HG03469 (cell line): ENCODE results near the gene RPS8.
"Not testable (repeated sequence)": the region's sequence is repeated elsewhere in the genome, so short reads cannot be mapped to it uniquely, and the experiment has no call there.

ENCODE experiments used
- ATAC-seq: cut with Tn5 transposase; IDR thresholded peaks from one replicate; pipeline ENCODE4 v1.9.1; 2021; ENCODE audit warnings: mild to moderate bottlenecking, moderate library complexity, moderate number of reproducible peaks; ENCODE audit not compliant: unreplicated experiment

Gene RPS8

DNA sequence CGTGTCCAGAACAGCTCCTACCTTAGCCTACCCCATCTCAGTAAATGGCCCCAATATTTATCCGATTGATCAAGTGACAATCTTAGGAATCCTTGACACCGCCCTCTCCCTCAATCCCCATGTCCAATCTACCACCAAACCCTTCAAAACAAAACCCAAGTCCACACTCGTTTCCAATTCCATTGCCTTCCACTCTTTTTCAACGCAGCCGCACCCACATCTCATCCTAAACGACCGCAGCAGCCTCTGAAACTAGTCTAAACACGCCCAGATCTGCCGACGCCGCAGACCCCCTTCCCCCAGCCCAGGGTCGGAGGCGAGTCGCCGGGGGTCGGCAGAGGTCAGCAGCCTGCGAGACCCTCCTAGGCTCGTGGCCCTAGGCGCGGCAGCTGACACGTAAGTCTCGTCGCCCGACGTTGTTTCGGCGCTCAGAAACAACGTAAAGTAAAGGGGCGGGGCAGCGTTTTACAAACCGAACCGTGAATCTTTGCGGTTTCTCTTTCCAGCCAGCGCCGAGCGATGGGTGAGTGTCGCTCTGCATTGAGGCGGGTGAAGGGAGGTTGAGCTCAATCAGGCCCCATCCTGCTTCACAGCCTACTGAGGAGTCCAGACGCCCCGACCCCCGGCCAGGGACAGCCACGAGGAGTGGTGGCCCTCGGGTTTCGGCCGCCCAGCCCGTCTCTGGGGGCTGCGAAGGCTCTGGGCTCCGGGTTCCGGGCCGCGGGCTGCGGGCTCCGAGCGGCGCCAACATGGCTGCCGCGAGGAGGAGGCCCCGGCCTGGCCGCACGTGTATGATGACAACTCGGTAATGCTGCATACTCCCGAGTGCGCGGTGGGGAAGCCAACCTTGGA lies at the start of gene RPS8:
RPS8 (plus strand) TSS at position 463 of the 852 bp plus-strand sequence; CDS start at position 520, 57 bp downstream.
- ATAC-seq = peak; percentile 52

- ATAC-seq = peak; percentile 38
These were observed 44.4 kb upstream of the RPS8 start, which contains the start of gene RNU5D-1 for GRCh38 chr1:44730741-44731512. Gene RNU5D-1, minus strand, starts transcription at chr1:44731170.

- no peak for ATAC-seq
These were observed 42.0 kb upstream of the RPS8 start for GRCh38 chr1:44733365-44733764.

GRCh38 chr1:44733784-44734183 lies 41.6 kb upstream of the RPS8 start:
- no peak for ATAC-seq

- no peak for ATAC-seq
These were observed 39.3 kb upstream of the RPS8 start for GRCh38 chr1:44735992-44736391.

DNA sequence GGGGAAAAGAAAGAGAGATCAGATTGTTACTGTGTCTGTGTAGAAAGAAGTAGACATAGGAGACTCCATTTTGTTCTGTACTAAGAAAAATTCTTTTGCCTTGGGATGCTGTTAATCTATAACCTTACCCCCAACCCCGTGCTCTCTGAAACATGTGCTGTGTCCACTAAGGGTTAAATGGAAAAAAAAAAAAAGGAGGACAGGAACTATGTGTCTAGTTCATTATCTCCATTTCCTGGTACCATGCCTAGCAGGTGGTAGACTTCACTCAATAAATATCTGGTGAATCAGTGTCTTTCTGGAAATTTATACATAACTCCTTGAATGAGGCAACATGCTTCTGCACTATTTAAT lies 36.4 kb upstream of the RPS8 start:
- ATAC-seq = not testable (repeated sequence)

DNA sequence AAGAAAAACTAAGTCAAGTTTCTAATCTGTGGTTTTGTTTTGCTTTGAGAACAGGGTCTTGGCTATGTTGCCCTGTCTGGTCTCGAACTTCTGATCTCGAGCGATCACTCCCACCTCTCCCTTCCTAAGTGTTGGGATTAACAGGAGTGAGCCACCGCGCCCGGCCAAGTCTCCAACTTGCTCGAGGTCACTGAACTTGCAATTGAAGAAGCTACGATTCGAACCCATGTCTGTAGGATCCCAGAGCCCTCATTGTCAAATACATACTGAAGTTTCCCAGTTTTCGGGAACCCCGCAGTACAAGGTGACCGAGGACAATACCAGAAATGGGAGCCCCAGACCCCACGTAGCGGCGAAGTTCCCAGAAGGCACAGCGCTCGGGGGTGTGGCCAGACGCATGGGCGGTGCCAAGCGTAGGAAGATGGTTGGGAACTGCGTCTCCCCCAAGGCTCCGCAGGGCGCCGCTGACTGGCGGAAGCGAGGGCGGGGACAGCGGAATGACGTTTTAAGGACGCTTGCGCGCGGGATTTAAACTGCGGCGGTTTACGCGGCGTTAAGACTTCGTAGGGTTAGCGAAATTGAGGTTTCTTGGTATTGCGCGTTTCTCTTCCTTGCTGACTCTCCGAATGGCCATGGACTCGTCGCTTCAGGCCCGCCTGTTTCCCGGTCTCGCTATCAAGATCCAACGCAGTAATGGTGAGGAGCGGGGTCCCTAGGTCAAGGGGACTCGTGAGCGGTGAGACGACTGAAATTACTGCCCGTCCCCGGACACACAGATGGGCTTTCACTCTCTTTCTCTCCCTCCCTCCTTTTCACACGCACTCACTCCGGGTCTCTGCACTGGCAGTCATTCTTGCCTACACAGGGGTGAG lies 35.8 kb upstream of the RPS8 start, which contains the start of gene KIF2C:
KIF2C (plus strand) TSS at position 531 of the 872 bp plus-strand sequence; CDS start at position 627, 96 bp downstream.
- ATAC-seq = peak; percentile 92

DNA sequence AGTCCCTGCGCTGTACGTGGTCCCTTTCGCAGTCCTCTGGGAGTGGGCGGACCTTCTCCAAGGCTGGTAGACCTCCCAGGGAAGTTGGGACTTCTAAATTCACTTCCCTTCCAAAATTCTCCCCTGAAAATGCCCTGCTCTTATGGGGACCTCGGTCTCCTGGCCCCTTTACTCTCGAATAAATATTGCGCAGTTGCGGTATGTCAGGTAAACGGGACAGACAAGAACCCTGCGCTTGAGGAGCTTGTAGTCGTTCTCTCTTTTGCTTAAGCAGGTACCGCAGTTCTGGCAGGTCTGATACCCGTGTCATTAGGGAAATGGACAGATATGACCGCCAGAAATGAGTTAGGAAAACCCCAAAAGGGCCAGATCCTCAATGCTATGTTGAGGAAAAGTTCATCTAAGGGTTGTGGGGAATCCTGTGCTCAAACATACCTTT lies 35.1 kb upstream of the RPS8 start:
- ATAC-seq = no peak

DNA sequence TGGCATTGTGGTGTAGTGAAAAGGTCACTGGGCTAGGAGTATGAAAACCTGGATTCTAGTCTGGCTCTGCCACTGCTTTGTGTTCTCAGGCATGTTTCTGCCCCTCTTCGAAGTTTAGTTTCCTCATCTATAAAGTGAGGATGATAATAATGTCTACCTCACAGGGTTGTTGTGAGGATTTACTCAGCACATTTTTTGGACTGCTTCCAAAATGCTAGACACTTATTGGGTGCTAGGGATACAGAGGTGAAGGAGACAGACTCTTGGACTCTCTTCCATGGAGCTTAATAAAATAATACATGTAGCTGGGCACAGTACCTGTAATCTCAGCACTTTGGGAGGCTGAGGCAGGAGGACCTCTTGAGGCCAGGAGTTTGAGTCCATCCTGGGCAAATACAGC lies 32.1 kb upstream of the RPS8 start:
- no peak for ATAC-seq

GRCh38 chr1:44747878-44748277 lies 27.5 kb upstream of the RPS8 start:
- ATAC-seq = no peak

GRCh38 chr1:44757420-44757819 lies 17.9 kb upstream of the RPS8 start:
- no peak for ATAC-seq

GRCh38 chr1:44759077-44759476 lies 16.3 kb upstream of the RPS8 start:
- no peak for ATAC-seq

GRCh38 chr1:44760876-44761275 lies 14.5 kb upstream of the RPS8 start:
- no peak for ATAC-seq

GRCh38 chr1:44766421-44766820 lies 8.9 kb upstream of the RPS8 start:
- ATAC-seq = not testable (repeated sequence)

DNA sequence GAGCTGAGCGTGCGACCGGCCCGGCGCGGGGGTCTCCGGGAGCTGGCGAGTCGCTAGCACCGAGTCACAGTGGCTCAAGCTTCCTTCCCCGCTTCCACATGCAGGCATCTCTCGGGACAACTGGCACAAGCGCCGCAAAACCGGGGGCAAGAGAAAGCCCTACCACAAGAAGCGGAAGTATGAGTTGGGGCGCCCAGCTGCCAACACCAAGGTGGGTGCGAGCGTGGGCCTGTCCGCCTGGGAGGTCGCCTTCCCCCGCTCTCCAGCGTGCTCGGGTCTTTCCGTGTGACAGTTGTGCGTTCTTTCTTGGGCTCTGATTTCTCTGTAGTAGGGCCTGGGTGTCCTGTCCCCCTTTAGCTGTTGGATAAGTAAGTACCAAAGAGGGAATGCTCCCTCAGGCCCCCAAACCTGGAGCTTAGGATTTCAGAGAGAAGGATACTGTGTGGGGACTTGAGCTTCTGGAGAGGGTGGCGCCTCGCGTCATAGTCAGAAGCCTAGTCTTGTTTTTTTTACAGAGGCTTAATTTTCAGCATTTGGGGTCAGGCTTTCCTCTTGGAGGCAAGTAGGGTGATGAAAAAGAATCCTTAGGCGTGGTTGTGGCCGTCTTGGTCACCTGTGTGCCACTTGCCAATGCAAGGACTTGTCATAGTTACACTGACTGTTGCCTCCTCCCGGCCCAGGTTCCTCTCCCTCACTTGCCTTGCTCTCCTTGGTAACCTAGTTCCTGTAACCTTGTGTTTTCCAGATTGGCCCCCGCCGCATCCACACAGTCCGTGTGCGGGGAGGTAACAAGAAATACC lies 790 bp downstream of the RPS8 start:
- ATAC-seq = no peak

GRCh38 chr1:44776730-44777068 lies 1.4 kb downstream of the RPS8 start:
- no peak for ATAC-seq

GRCh38 chr1:44777547-44777946 lies 2.2 kb downstream of the RPS8 start:
- no peak for ATAC-seq

DNA sequence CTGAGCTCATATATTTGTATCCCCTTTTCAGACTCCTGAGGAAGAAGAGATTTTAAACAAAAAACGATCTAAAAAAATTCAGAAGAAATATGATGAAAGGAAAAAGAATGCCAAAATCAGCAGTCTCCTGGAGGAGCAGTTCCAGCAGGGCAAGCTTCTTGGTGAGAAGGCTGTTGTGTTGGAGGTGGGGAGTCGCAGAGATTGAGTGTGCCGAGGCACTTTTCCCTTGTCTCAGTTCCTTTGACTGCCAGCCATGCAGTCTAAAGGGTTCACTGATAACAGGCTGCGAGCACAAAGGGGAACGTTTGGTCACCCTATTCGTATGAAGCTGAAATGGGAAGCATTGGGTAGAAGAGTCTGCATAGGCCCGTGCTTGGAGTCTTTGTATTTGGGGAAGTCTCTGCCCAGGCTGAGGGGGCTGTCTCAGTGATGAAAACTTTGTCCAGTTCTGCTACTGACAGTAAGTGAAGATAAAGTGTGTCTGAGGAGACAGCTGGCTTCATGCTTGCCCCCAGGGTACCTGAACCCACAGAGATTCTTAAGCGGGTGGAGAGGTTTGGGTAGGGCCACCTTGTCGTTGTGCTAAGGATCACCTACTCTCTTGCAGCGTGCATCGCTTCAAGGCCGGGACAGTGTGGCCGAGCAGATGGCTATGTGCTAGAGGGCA lies 2.8 kb downstream of the RPS8 start:
- ATAC-seq = no peak

DNA sequence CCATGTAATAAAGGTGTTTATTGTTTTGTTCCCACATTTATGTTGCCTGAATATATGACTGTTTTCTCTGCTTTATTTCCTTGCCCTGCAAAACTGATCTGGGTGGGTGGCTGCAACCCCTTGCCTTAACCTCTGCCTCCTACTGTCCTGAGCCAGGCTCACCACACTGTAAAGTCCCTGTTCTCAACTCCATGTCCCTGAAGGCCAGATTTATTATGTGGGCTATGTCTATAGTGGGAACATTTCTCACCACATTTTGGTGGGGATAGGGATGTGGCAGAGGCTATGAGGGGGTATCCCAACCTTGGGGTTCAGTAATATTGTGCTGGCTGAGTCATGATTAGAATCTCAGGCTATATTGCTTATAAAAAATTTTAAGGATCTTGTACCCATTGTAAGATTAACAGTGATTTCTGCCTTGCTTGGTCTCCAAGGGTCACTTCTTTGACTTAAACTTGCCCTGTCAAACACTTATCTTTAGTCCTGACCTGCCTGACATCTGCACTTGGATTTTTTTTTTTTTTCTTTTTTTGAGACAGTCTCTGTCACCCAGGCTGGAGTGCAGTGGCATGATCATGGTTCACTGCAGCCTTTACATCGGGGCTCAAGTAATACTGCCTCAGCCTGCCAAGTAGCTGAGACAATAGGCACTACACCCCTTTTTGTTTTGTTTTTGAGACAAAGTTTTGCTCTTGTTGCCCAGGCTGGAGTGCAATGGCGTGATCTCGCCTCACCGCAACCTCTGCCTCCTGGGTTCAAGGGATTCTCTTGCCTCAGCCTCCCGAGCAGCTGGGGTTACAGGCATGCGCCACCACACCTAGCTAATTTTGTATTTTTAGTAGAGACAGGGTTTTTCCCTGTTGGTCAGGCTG lies 3.6 kb downstream of the RPS8 start:
- no peak for ATAC-seq
